HG03378 (cell line): ENCODE data around the gene USP40.

Experiments used
- ATAC-seq: cut with Tn5 transposase; IDR thresholded peaks from one replicate; pipeline ENCODE4 v1.9.1; 2021; ENCODE audit warnings: mild to moderate bottlenecking, moderate library complexity; ENCODE audit not compliant: unreplicated experiment

Gene USP40

GRCh38 chr2:233479616-233480489, 86.7 kb downstream of the USP40 start:
- ATAC-seq, result no peak

GRCh38 chr2:233477548-233478433, 88.8 kb downstream of the USP40 start:
- ATAC-seq, result no peak

GRCh38 chr2:233476651-233477547, 89.7 kb downstream of the USP40 start:
- no peak for ATAC-seq

GRCh38 chr2:233476063-233476410, 90.5 kb downstream of the USP40 start:
- no peak for ATAC-seq

GRCh38 chr2:233474308-233475160, 92.0 kb downstream of the USP40 start:
- no peak for ATAC-seq

- ATAC-seq, result no peak
These were observed 92.7 kb downstream of the USP40 start for GRCh38 chr2:233473878-233474277.

- ATAC-seq, result no peak
These were observed 93.2 kb downstream of the USP40 start for GRCh38 chr2:233473386-233473791.

- no peak for ATAC-seq
These were observed 95.1 kb downstream of the USP40 start for GRCh38 chr2:233471291-233472035.

GRCh38 chr2:233470839-233471238, 95.7 kb downstream of the USP40 start:
- ATAC-seq, result no peak

GRCh38 chr2:233470011-233470687, 96.4 kb downstream of the USP40 start:
- ATAC-seq, result no peak

GRCh38 chr2:233469261-233470010, 97.1 kb downstream of the USP40 start:
- no peak for ATAC-seq

GRCh38 chr2:233468741-233469110, 97.9 kb downstream of the USP40 start:
- ATAC-seq, result no peak

- ATAC-seq, result no peak
These were observed 98.4 kb downstream of the USP40 start for GRCh38 chr2:233468047-233468740.

- ATAC-seq, result no peak
These were observed 99.5 kb downstream of the USP40 start for GRCh38 chr2:233466991-233467603.

- no peak for ATAC-seq
These were observed 101.9 kb downstream of the USP40 start for GRCh38 chr2:233464531-233465240.

- ATAC-seq, result no peak
These were observed 102.5 kb downstream of the USP40 start for GRCh38 chr2:233464056-233464455.
